BLaER1 treated with 17β-estradiol and CSF1 and Interleukin-3, amounts not matched to agents 10 nM and 100 nM (cell line): ENCODE measurements around the gene MAPK8IP1.
A peak's percentile ranks its signal among the peaks of the same experiment; 100 is the strongest.

Experiments
- H3K27ac ChIP-seq, 11 experiments: shearing (Covaris generic); formaldehyde crosslinking; 2 replicates each; pipeline ENCODE4 v1.8.1; 2022
- H3K27me3 ChIP-seq, 11 experiments: shearing (Covaris generic); formaldehyde crosslinking; 2 replicates each; pipeline ENCODE4 v1.8.1; 2022
- H3K36me3 ChIP-seq, 11 experiments: shearing (Covaris generic); formaldehyde crosslinking; 2 replicates each; pipeline ENCODE4 v1.8.1; 2022
- H3K4me1 ChIP-seq, 10 experiments: shearing (Covaris generic); formaldehyde crosslinking; 2 replicates each; pipeline ENCODE4 v1.8.1; 2022
- H3K4me2 ChIP-seq, 11 experiments: shearing (Covaris generic); formaldehyde crosslinking; 2 replicates each; pipeline ENCODE4 v1.8.1; 2022
- H3K4me3 ChIP-seq, 10 experiments: shearing (Covaris generic); formaldehyde crosslinking; 2 replicates each; pipeline ENCODE4 v1.8.1; 2022
- H3K9ac ChIP-seq, 11 experiments: shearing (Covaris generic); formaldehyde crosslinking; 2 replicates each; pipeline ENCODE4 v1.8.1; 2022
- H3K9me3 ChIP-seq, 11 experiments: shearing (Covaris generic); formaldehyde crosslinking; replicated peaks in 1 of 11; 2 replicates each; pipeline ENCODE4 v1.8.1; 2022
- H4K20me1 ChIP-seq, 11 experiments: shearing (Covaris generic); formaldehyde crosslinking; 2 replicates each; pipeline ENCODE4 v1.8.1; 2022
- Cebpa-rat ChIP-seq, 11 experiments: shearing (Covaris generic); IDR thresholded peaks; 2 replicates each; pipeline ENCODE4 v1.8.1; 2022

Gene MAPK8IP1

DNA sequence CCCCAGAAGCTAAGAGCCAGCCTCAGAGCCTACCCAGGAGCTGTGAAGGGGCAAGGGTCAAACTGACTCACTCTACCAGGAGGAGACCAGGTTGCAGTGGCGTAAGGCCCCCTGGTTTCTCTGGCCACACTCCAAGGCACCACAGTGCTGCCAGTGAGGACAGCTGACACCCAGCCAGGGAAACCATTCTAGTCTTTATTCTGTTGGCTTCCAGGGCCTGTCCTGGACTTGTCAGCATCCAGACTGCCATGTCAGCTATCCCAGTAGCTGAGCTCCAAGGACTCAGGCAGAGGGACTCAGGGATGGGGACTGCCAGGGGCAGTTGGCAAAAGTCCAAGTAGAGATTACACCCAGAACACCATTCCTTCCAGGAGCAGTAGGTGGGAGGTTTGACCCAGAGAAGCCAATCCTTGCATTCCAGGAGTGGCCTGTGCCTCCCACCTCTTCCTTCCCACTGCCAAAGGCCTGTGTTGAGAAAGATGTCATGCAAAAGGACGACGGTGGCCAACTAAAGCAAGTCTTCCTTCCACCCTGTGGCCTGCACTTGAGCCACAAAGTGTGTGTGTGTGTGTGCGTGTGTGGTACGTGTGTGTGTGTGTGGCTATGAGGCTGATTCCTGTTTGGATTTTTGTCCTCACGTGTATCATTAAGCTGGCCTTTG is 3.6 kb upstream of the MAPK8IP1 start:
- no peak overlapping the region for H3K4me2 ChIP-seq
- H3K27me3 ChIP-seq: peaks cover 0 to 11% (median 7%) of the 10 kb centered on the region in 11 experiments; a peak in 13 of 22 replicates
- no peak for TF ChIP-seq Cebpa-rat (IDR thresholded peaks at IDR 0.05)
- H4K20me1 ChIP-seq: peaks cover 0 to 83% (median 61%) of the 10 kb centered on the region in 11 experiments; a peak in 20 of 22 replicates
- H3K36me3 ChIP-seq: peaks cover 27 to 58% (median 44%) of the 10 kb centered on the region in 11 experiments
- H3K9me3 ChIP-seq: no peaks in the 10 kb centered on the region
- H3K9ac ChIP-seq: no peak overlapping the region
- H3K4me1 ChIP-seq: peaks cover 0 to 19% (median 10%) of the 10 kb centered on the region in 10 experiments; a peak in 8 of 20 replicates
- no peak overlapping the region for H3K4me3 ChIP-seq
- no peak overlapping the region for H3K27ac ChIP-seq

DNA sequence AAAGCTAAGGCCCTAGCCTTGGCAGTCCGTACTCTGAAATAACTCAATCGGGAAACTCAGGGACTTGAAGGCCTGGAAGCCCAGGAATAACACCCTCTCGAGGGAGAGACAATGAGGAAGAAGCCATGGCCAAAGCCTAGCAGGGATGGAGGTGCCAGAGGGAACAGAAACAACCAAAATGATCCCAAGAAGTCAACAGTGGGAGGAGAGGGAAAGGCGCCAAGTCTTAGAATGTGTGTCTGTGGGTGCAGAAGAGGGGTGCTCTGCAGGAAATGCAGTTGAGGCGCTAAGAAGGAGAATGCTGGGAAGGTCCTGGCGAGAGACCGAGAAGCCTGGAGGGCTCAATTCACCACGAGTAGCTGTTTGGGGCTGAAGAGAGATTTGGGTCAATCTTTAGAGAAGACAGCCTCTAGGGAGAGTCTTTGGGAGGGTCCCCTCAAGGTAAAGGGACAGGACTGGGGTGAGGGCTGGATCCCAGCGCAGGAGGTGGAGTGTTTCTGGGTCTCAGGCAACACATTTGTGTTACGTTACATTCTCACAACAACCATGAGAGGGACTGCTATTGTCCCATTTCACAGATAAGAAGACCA is 760 bp upstream of the MAPK8IP1 start:
- H3K4me3 ChIP-seq: peak overlapping the region in 4 of 10 experiments; percentile 64 to 68 (median 64); a peak in 2 of 20 replicates
- peaks cover 0 to 11% (median 7%) of the 10 kb centered on the region in 11 experiments; a peak in 13 of 22 replicates for H3K27me3 ChIP-seq
- H4K20me1 ChIP-seq: peaks cover 0 to 87% (median 68%) of the 10 kb centered on the region in 11 experiments; a peak in 20 of 22 replicates
- H3K9ac ChIP-seq: no peak overlapping the region
- TF ChIP-seq Cebpa-rat (IDR thresholded peaks at IDR 0.05): no peak
- H3K27ac ChIP-seq: no peak overlapping the region
- peaks cover 7 to 33% (median 27%) of the 10 kb centered on the region in 11 experiments; a peak in 21 of 22 replicates for H3K36me3 ChIP-seq
- no peaks in the 10 kb centered on the region for H3K9me3 ChIP-seq
- peaks cover 0 to 11% (median 7%) of the 10 kb centered on the region in 10 experiments; a peak in 8 of 20 replicates for H3K4me1 ChIP-seq
- H3K4me2 ChIP-seq: peak overlapping the region; percentile 27 to 98 (median 74); a peak in 16 of 22 replicates

DNA sequence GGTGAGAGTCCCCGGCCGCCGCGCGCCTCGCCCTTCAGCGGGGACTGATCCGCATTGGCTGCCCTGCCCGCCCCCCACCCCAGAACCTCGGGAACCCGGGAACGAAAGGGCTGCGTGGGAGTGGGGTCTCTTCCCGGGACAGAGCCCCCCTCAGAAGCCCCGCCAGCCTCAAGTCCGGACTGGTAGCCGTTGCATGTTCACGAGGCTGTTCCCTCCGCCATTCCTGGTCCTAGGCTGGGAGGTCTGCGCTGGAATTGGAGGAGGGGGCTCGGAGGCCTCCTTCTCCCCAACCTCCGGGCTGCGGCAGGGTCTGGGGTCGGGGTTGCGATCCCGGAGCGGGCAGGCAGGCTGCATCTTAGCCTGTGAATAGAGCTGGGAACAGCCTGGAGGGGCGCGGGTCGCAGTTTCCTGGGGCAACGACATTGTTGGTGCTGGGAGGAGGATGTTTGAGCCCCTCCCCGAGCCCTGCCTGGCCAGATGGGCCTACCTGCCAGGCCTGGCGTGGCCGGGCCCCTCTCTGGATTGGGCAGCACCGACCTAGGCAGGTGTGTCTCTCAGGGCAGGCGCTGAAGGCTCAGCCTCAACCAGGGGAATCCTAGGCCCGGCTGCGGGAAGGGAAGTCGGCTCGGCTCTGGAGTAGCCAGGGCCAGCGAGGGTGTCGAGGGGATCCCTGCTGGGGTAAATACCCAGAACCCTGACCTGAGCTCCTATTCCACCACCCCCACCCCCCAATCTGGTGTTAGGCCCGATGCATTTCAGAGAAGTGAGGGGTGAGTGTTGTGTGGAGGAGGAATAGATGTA is 670 bp downstream of the MAPK8IP1 start:
- Histone ChIP-seq H3K9me3 (no peaks in the 10 kb centered on the region), H3K4me3 (peak overlapping the region; percentile 55 to 78 (median 64)), H3K9ac (peak overlapping the region in 10 of 11 experiments; percentile 27 to 69 (median 51); a peak in 12 of 22 replicates), H3K27ac (no peak overlapping the region), H3K27me3 (peaks cover 0 to 11% (median 7%) of the 10 kb centered on the region in 11 experiments; a peak in 13 of 22 replicates), H3K36me3 (peaks cover 0 to 19% (median 13%) of the 10 kb centered on the region in 11 experiments; a peak in 20 of 22 replicates), H3K4me1 (peaks cover 0 to 10% (median 4%) of the 10 kb centered on the region in 10 experiments; a peak in 7 of 20 replicates), H4K20me1 (peaks cover 0 to 81% (median 58%) of the 10 kb centered on the region in 11 experiments; a peak in 20 of 22 replicates), H3K4me2 (peak overlapping the region; percentile 74 to 98 (median 95))
- TF ChIP-seq Cebpa-rat (IDR thresholded peaks at IDR 0.05): no peak

DNA sequence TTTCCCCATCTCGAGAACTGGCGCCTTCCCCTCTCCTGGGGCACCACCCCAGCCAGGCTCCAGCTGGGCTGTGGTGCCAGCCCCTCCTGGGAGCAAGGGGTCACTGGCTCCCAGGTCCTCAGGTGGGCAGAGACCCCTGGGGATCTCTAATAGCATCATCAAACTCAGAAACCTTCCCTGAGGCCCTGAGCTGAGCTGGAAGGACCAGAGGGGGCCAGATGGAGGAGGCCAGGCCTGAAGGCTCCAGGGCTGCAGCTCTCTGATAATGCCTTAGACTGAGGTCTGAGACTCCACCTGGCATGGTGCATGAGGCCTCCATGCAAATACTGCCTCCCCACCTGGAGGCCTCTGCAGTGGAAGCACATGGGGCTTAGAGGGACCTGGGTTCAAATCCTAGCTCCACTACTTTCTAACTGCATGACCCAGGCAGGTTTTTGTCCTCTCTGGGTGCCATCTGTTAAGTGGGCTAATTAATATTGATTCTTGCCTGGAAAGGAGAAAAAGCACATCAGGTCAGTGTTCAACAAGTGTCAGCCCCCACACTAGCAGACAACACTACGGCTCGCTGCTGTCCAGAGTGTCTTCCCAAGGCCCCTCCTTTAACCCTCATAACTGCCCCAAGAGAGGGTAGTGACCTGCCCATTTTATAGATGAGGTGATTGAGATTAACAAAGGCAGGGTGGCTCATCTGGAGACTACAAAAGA is 1.5 kb downstream of the MAPK8IP1 start:
- no peak overlapping the region for H3K4me3 ChIP-seq
- peaks cover 0 to 10% (median 4%) of the 10 kb centered on the region in 10 experiments; a peak in 7 of 20 replicates for H3K4me1 ChIP-seq
- H3K4me2 ChIP-seq: no peak overlapping the region
- H3K9me3 ChIP-seq: no peaks in the 10 kb centered on the region
- peaks cover 0 to 76% (median 52%) of the 10 kb centered on the region in 11 experiments; a peak in 20 of 22 replicates for H4K20me1 ChIP-seq
- H3K27me3 ChIP-seq: peaks cover 0 to 11% (median 7%) of the 10 kb centered on the region in 11 experiments; a peak in 13 of 22 replicates
- no peak overlapping the region for H3K27ac ChIP-seq
- H3K9ac ChIP-seq: no peak overlapping the region
- H3K36me3 ChIP-seq: peaks cover 0 to 10% (median 4%) of the 10 kb centered on the region in 11 experiments; a peak in 11 of 22 replicates
- TF ChIP-seq Cebpa-rat (IDR thresholded peaks at IDR 0.05): no peak

DNA sequence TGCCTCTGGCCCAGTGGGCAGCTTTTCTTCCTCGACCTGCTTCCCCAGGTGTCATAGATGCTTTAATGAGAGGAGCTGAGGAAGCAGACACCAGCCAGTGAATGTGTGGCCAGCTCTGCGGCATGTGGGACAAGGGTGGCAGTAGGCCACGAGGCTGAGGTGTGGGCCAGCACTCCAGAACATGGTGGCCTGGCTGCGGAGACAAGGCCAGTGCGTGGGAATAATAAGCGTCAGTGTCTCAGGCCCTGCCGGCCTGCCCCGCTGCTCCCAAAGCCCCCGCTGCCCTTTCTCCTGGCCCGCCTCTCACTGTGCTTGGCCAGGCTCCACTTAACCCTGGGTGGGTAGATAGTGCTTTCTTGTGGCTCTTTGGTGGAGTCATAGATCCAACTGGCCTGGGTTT is 2.1 kb downstream of the MAPK8IP1 start:
- no peak overlapping the region for H3K4me3 ChIP-seq
- no peaks in the 10 kb centered on the region for H3K9me3 ChIP-seq
- peaks cover 0 to 5% (median 0%) of the 10 kb centered on the region in 11 experiments; a peak in 3 of 22 replicates for H3K36me3 ChIP-seq
- peaks cover 0 to 11% (median 7%) of the 10 kb centered on the region in 11 experiments; a peak in 13 of 22 replicates for H3K27me3 ChIP-seq
- H4K20me1 ChIP-seq: peaks cover 0 to 72% (median 49%) of the 10 kb centered on the region in 11 experiments; a peak in 19 of 22 replicates
- no peak overlapping the region for H3K9ac ChIP-seq
- H3K4me2 ChIP-seq: no peak overlapping the region
- TF ChIP-seq Cebpa-rat (IDR thresholded peaks at IDR 0.05): no peak
- H3K27ac ChIP-seq: no peak overlapping the region
- peaks cover 0 to 10% (median 4%) of the 10 kb centered on the region in 10 experiments; a peak in 7 of 20 replicates for H3K4me1 ChIP-seq

DNA sequence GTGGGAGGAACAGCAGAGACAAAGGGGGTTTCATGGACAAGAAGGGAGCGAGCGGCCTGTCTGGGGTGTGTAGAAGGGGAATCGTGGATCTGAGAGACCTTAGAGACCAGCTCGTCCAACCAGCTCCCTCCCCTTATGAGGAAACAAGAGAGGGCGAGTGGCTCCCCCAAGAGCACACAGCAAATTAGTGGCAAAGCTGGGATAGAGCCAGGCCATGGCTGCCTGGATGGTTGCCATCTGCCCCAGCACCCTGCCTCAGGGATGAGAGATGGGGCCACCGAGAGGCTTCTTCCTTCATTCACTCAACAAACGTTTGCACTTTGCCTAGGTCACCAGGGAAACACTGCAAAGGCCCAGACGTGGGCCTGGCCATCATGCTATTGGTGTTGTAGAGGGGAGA is 4.1 kb downstream of the MAPK8IP1 start:
- TF ChIP-seq Cebpa-rat (IDR thresholded peaks at IDR 0.05): no peak
- H3K27ac ChIP-seq: no peak overlapping the region
- peaks cover 0 to 56% (median 29%) of the 10 kb centered on the region in 11 experiments; a peak in 18 of 22 replicates for H4K20me1 ChIP-seq

DNA sequence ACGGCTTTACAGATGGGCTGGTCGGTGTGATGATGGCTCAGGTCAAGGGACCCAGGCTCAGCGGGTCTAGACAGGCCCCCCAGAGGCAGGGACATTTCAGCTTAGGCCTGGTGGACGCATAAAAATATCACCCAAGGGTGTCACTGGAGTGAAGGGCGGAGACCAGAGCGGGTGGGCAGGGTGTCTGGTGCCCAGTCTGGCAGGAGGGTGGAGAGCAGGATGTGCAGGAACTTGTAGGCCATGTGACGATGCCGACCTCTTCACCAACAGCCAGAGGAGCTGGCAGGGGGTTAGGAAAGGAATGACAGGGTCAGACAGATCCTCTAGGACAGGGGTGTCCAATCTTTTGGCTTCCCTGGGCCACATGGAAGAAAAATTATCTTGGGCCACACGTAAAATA is 4.5 kb downstream of the MAPK8IP1 start:
- Histone ChIP-seq H3K36me3 (no peaks in the 10 kb centered on the region), H3K27me3 (peaks cover 0 to 11% (median 7%) of the 10 kb centered on the region in 11 experiments; a peak in 13 of 22 replicates), H3K9ac (no peak overlapping the region), H3K27ac (no peak overlapping the region), H3K4me3 (no peak overlapping the region), H3K4me2 (no peak overlapping the region), H3K4me1 (peaks cover 0 to 9% (median 4%) of the 10 kb centered on the region in 10 experiments; a peak in 7 of 20 replicates), H3K9me3 (no peaks in the 10 kb centered on the region), H4K20me1 (peaks cover 0 to 56% (median 25%) of the 10 kb centered on the region in 11 experiments; a peak in 18 of 22 replicates)
- TF ChIP-seq Cebpa-rat (IDR thresholded peaks at IDR 0.05): no peak

More for the DNA sequence above, 4.1 kb downstream of the MAPK8IP1 start:
- peaks cover 0 to 10% (median 4%) of the 10 kb centered on the region in 10 experiments; a peak in 7 of 20 replicates for H3K4me1 ChIP-seq
- no peaks in the 10 kb centered on the region for H3K36me3 ChIP-seq
- peaks cover 0 to 11% (median 7%) of the 10 kb centered on the region in 11 experiments; a peak in 13 of 22 replicates for H3K27me3 ChIP-seq
- H3K4me2 ChIP-seq: no peak overlapping the region
- H3K9ac ChIP-seq: no peak overlapping the region
- no peak overlapping the region for H3K4me3 ChIP-seq
- H3K9me3 ChIP-seq: no peaks in the 10 kb centered on the region
